AG09309 (cell line): Measurements from ENCODE around the gene PTGS1.

Source experiments
- DNase-seq: peaks from one replicate; pipeline ENCODE4 v3.0.0-alpha.2; 2010; ENCODE audit warnings: low read depth
- H3K4me3 ChIP-seq: 2 replicates; pipeline ENCODE4 v1.5.1; 2011; ENCODE audit warnings: mild to moderate bottlenecking, low read depth, low read length, moderate library complexity; ENCODE audit not compliant: control insufficient read depth
- TF ChIP-seq, protein P1 (sequence below): IDR thresholded peaks from 2 replicates; pipeline ENCODE4 v1.5.1; 2011; ENCODE audit warnings: mild to moderate bottlenecking, low read depth, low read length, inconsistent platforms; ENCODE audit not compliant: insufficient read depth, control insufficient read depth; ENCODE audit errors: missing control alignments

The PTGS1 gene

DNA sequence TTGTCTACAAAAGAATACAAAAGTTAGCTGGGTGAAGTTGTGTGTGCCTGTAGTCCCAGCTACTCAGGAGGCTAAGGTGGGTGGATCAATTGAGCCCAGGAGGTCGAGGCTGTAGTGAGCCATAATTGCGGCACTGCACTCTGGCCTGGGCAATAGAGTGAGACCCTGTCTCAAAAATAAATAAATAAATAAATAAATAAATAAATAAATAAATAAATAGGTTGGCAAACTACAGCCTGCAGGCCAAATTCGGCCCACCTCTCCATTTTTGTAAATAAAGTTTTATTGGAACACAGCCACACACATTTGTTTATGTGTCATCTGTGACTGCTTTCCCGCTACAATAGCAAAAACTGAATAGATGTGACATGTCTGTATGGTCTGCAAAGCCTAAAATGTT lies 9.5 kb downstream of the PTGS1 start:
- DNase-seq: no peak
- no peak overlapping the region for H3K4me3 ChIP-seq
- TF ChIP-seq, protein P1, sequence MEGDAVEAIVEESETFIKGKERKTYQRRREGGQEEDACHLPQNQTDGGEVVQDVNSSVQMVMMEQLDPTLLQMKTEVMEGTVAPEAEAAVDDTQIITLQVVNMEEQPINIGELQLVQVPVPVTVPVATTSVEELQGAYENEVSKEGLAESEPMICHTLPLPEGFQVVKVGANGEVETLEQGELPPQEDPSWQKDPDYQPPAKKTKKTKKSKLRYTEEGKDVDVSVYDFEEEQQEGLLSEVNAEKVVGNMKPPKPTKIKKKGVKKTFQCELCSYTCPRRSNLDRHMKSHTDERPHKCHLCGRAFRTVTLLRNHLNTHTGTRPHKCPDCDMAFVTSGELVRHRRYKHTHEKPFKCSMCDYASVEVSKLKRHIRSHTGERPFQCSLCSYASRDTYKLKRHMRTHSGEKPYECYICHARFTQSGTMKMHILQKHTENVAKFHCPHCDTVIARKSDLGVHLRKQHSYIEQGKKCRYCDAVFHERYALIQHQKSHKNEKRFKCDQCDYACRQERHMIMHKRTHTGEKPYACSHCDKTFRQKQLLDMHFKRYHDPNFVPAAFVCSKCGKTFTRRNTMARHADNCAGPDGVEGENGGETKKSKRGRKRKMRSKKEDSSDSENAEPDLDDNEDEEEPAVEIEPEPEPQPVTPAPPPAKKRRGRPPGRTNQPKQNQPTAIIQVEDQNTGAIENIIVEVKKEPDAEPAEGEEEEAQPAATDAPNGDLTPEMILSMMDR: no peak

DNA sequence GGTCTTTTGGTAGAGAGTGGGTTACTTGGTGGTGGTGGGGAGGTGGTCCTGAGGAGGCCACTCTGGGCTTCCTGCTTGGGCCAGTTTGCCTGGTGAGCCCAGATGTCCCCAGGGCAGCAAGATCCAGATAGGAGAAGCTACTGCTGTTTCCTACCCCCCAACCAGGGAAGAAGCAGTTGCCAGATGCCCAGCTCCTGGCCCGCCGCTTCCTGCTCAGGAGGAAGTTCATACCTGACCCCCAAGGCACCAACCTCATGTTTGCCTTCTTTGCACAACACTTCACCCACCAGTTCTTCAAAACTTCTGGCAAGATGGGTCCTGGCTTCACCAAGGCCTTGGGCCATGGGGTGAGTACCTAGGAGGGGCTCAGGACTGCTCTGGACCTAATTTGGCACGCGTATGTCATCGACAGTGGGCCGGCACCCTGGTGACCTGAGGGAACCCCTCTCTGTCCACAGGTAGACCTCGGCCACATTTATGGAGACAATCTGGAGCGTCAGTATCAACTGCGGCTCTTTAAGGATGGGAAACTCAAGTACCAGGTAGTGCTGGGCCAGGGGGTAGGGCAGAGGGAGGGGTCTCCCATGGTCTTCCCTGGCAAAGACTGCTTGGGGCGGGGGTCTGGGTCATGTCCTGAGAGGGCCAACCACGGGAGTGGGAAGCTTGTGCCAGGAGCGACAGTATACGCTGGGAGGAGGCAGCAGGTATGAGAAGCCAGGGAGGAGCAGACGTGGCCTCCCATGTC lies 10.6 kb downstream of the PTGS1 start:
- no peak overlapping the region for H3K4me3 ChIP-seq
- TF ChIP-seq, protein P1: no peak
- DNase-seq: no peak

DNA sequence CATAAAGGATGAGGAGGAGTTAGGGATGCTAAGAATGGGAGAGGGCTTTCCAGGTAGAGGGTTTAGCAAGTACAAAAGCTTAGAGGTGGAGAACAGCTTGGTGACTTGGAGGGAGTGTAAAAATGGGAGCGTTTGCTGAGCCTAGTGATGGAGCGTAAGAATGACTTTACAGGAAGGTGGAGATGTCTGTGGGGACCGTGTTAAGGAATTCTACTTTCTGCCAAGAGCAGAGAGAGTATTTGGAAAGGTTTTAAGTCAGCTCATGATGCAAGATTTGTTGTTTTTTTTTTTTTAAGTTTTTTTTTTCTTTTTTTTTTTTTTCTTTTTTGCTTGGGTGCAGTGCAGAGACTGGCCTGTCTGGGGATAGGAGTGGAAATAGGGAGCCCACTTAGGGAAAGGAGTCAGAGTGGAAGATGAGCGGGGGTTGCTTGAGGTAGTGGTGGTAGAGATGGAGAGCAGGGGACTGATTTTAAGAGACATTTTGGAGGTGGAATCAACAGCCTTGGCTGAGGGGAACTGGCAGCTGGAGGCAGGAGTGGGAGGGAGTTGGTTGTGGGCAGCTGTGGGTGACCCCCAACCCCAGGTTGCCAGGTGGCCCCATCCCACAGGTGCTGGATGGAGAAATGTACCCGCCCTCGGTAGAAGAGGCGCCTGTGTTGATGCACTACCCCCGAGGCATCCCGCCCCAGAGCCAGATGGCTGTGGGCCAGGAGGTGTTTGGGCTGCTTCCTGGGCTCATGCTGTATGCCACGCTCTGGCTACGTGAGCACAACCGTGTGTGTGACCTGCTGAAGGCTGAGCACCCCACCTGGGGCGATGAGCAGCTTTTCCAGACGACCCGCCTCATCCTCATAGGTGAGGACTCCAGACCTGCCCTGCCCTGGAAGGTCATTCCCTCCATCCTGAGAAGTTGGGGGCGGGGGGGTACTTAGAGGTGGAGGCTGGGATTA lies 12.4 kb downstream of the PTGS1 start:
- TF ChIP-seq, protein P1: no peak
- peak; percentile 54 for DNase-seq
- H3K4me3 ChIP-seq: no peak overlapping the region

DNA sequence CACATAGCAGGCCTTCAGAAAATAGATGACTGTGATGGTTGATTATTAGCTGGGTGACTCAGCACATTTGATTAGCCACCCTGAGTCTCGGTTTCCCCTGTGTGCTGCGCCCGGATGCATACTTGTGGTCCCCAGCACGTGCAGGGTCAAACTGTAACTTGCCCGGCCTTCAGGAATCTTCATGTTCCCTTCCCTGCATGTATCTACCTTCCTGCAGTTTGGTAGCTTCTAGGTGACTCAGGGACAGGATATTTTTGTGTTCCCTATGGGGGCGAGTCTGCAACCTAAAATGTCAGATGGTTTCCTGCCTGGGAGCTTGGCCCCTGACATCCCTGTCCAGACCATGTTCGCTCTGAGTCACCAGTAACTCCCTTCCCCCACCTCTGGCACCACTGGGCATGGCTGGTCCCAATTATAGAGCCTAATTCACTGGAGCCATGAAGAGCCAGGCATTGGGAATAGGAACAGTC lies 13.2 kb downstream of the PTGS1 start:
- TF ChIP-seq, protein P1: no peak
- H3K4me3 ChIP-seq: no peak overlapping the region
- no peak for DNase-seq

DNA sequence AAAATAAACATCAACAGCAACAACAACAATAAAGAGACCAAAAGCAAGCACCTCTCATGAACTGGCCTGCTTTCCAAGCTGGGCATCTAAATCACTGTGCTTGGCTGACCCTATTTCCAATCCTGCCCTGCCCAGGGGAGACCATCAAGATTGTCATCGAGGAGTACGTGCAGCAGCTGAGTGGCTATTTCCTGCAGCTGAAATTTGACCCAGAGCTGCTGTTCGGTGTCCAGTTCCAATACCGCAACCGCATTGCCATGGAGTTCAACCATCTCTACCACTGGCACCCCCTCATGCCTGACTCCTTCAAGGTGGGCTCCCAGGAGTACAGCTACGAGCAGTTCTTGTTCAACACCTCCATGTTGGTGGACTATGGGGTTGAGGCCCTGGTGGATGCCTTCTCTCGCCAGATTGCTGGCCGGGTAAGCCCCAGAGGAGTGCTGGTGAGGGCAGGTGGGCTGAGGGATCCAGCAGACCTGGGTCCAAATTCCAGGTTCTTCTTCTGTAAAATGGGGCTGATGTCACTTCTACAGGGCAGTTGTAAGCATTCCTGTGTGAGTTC lies 15.6 kb downstream of the PTGS1 start:
- TF ChIP-seq, protein P1: no peak
- H3K4me3 ChIP-seq: no peak overlapping the region
- DNase-seq: no peak

DNA sequence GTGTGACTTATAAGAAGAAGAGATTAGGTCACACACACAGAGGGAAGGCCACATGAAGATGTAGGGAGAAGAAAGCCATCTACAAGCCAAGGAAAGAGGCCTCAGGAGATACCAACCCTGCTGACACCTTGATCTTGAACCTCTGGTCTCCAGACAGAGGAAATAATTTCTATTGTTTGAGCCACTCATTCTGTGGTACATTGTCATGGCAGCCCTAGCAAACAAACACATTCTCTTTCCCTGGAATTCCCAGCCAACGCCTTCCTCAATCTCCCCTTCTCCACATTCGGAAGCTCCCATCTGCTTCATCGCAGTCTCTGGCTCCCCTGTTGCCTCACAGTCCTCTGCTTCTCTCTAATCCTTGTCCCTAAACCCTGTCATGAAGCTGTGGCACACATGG lies 16.7 kb downstream of the PTGS1 start:
- TF ChIP-seq, protein P1: no peak
- H3K4me3 ChIP-seq: no peak overlapping the region
- DNase-seq: no peak
